Mesenchymal stem cell (in vitro differentiated cells and primary cell): ENCODE measurements around the gene ZNF44. TPM values are rescaled to one million over a fixed set of nuclear protein-coding genes. Genes with fewer than 3 reads are reported as not detected.

Experiments used
- DNase-seq: peaks from one replicate; pipeline ENCODE4 v3.0.0-alpha.2; 2013
- H2AFZ ChIP-seq: one replicate; pipeline ENCODE4 v1.6.1; 2013; ENCODE audit warnings: low read depth, mild to moderate bottlenecking, control low read depth, inconsistent platforms, low read length, moderate library complexity
- H2AK5ac ChIP-seq: 2 replicates; pipeline ENCODE4 v1.6.1; 2013; ENCODE audit warnings: low read length, moderate library complexity, mild to moderate bottlenecking, inconsistent platforms; ENCODE audit not compliant: severe bottlenecking
- H2BK120ac ChIP-seq: one replicate; pipeline ENCODE4 v1.6.1; 2013; ENCODE audit warnings: low read depth, mild to moderate bottlenecking, inconsistent platforms, low read length, moderate library complexity
- H2BK12ac ChIP-seq, 2 experiments: one replicate each; pipeline ENCODE4 v1.6.1; 2013; ENCODE audit warnings: inconsistent platforms in 2 of 2, low read length in 2 of 2, mild to moderate bottlenecking in 2 of 2, moderate library complexity in 2 of 2, control low read depth in 1 of 2
- H2BK15ac ChIP-seq: one replicate; pipeline ENCODE4 v1.6.1; 2013; ENCODE audit warnings: mild to moderate bottlenecking, low read depth, inconsistent platforms; ENCODE audit not compliant: poor library complexity, severe bottlenecking
- H2BK5ac ChIP-seq: 2 replicates; pipeline ENCODE4 v1.6.1; 2013; ENCODE audit warnings: low read depth, mild to moderate bottlenecking, low read length, control low read depth, inconsistent platforms; ENCODE audit not compliant: poor library complexity, severe bottlenecking
- H3K14ac ChIP-seq, 2 experiments: one replicate each; pipeline ENCODE4 v1.6.1; 2013; ENCODE audit warnings: inconsistent platforms in 2 of 2, low read length in 2 of 2, control low read depth in 1 of 2, mild to moderate bottlenecking in 1 of 2, moderate library complexity in 1 of 2
- H3K18ac ChIP-seq, 2 experiments: one replicate each; pipeline ENCODE4 v1.6.1; 2013; ENCODE audit warnings: inconsistent platforms in 2 of 2, low read length in 2 of 2, control low read depth in 1 of 2, low read depth in 1 of 2, mild to moderate bottlenecking in 1 of 2
- H3K23ac ChIP-seq, 2 experiments: one replicate each; pipeline ENCODE4 v1.6.1; 2013; ENCODE audit warnings: inconsistent platforms in 2 of 2, low read length in 2 of 2, mild to moderate bottlenecking in 2 of 2, moderate library complexity in 2 of 2, control low read depth in 1 of 2
- H3K27ac ChIP-seq: 2 replicates; pipeline ENCODE4 v1.5.1; 2013; ENCODE audit warnings: mild to moderate bottlenecking, moderate library complexity, low read length, control low read depth, inconsistent platforms; ENCODE audit not compliant: poor library complexity, severe bottlenecking
- H3K27me3 ChIP-seq, 2 experiments: 2 replicates each; pipeline versions ENCODE4 v1.6.1 to v1.7.0; 2013; ENCODE audit warnings: low read length in 2 of 2, mild to moderate bottlenecking in 2 of 2, moderate library complexity in 2 of 2, control low read depth in 1 of 2, inconsistent platforms in 1 of 2; ENCODE audit not compliant: control insufficient read depth in 1 of 2, insufficient read depth in 1 of 2
- H3K36me3 ChIP-seq, 2 experiments: 2 replicates each; pipeline versions ENCODE4 v1.6.1 to v1.7.0; 2013; ENCODE audit warnings: low read length in 2 of 2, control low read depth in 1 of 2, inconsistent platforms in 1 of 2, low read depth in 1 of 2, mild to moderate bottlenecking in 1 of 2; ENCODE audit not compliant: insufficient read depth in 2 of 2, control insufficient read depth in 1 of 2
- H3K4ac ChIP-seq, 2 experiments: one replicate each; pipeline ENCODE4 v1.6.1; 2013; ENCODE audit warnings: inconsistent platforms in 2 of 2, low read length in 2 of 2, mild to moderate bottlenecking in 2 of 2, moderate library complexity in 2 of 2, control low read depth in 1 of 2, low read depth in 1 of 2
- H3K4me1 ChIP-seq: 2 replicates; pipeline ENCODE4 v1.6.1; 2013; ENCODE audit warnings: low read depth, low read length, control low read depth; ENCODE audit not compliant: control insufficient read depth, insufficient read depth
- H3K4me2 ChIP-seq: 2 replicates; pipeline ENCODE4 v1.6.1; 2013; ENCODE audit warnings: low read length, mild to moderate bottlenecking, inconsistent platforms; ENCODE audit not compliant: poor library complexity, severe bottlenecking
- H3K4me3 ChIP-seq, 2 experiments: 2 replicates each; pipeline versions ENCODE4 v1.5.1 to v1.7.0; 2013; ENCODE audit warnings: low read length in 2 of 2, mild to moderate bottlenecking in 2 of 2, control low read depth in 1 of 2, low read depth in 1 of 2; ENCODE audit not compliant: insufficient read depth in 1 of 2
- H3K79me1 ChIP-seq: replicated peaks from 2 replicates; pipeline ENCODE4 v1.6.1; 2013; ENCODE audit warnings: mild to moderate bottlenecking, control low read depth, low read length, inconsistent platforms; ENCODE audit not compliant: poor library complexity, severe bottlenecking
- H3K9ac ChIP-seq: 2 replicates; pipeline ENCODE4 v1.7.0; 2013; ENCODE audit warnings: mild to moderate bottlenecking, low read length, moderate library complexity
- H3K9me3 ChIP-seq: 2 replicates; pipeline ENCODE4 v1.7.0; 2013; ENCODE audit warnings: mild to moderate bottlenecking, low read length; ENCODE audit not compliant: control insufficient read depth
- H4K8ac ChIP-seq: one replicate; pipeline ENCODE4 v1.6.1; 2013; ENCODE audit warnings: inconsistent platforms, mild to moderate bottlenecking, low read length, moderate library complexity
- H4K91ac ChIP-seq: one replicate; pipeline ENCODE4 v1.6.1; 2013; ENCODE audit warnings: mild to moderate bottlenecking, low read length, inconsistent platforms
- WGBS: methylation state at CpG from one replicate; pipeline ENCODE4 v1.1.7; 2013; ENCODE audit warnings: mixed read lengths; 5-methylcytosine and 5-hydroxymethylcytosine counted together
- polyA plus RNA-seq, 2 experiments: library from polyadenylated mRNA; stranded (reverse); fragments of 200-250 nt; gene quantifications; one replicate each; pipeline ENCODE4 v1.2.3, GENCODE V29; 2013

Gene ZNF44
- 2.5 TPM for polyA plus RNA-seq (2013, experiment 1 of 2)
- polyA plus RNA-seq (2013, experiment 2 of 2) = 2.5 TPM

GRCh38 chr19:12294249-12295158 is at the start of gene ZNF44:
Gene ZNF44 (minus strand): TSS chr19:12294883. CDS start chr19:12294694, 189 bp downstream.
- no peaks in the 10 kb centered on the region for H3K27me3 ChIP-seq
- H2BK5ac ChIP-seq = peak within 1 kb of the TSS; percentile 74
- H3K4me1 ChIP-seq = peaks cover 5% of the 10 kb centered on the region
- WGBS = 1% methylated on average over 61 of the region's 66 CpGs
- H2BK15ac ChIP-seq = peak within 1 kb of the TSS; percentile 77
- H2BK120ac ChIP-seq = peak within 1 kb of the TSS; percentile 27
- peak within 1 kb of the TSS; percentile 70 to 96 for H3K4me3 ChIP-seq
- H3K18ac ChIP-seq = peak within 1 kb of the TSS; percentile 86 to 97
- peak within 1 kb of the TSS; percentile 84 for H3K4me2 ChIP-seq
- peaks cover 9% of the 10 kb centered on the region for H3K79me1 ChIP-seq
- no peak within 1 kb of the TSS for H2AK5ac ChIP-seq
- H3K23ac ChIP-seq = no peak within 1 kb of the TSS
- H3K9ac ChIP-seq = peak within 1 kb of the TSS; percentile 99
- H3K14ac ChIP-seq = peak within 1 kb of the TSS in 1 of 2 experiments; percentile 19
- H2BK12ac ChIP-seq = no peak within 1 kb of the TSS
- H3K36me3 ChIP-seq = peaks cover 4 to 20% of the 10 kb centered on the region in 2 experiments
- H3K27ac ChIP-seq = peak within 1 kb of the TSS; percentile 91
- no peaks in the 10 kb centered on the region for H3K9me3 ChIP-seq
- peak within 1 kb of the TSS; percentile 100 for H4K8ac ChIP-seq
- H2AFZ ChIP-seq = peak within 1 kb of the TSS; percentile 80
- H4K91ac ChIP-seq = peak within 1 kb of the TSS; percentile 96
- DNase-seq = peak; percentile 93
- H3K4ac ChIP-seq = peak within 1 kb of the TSS; percentile 33 to 86

GRCh38 chr19:12333162-12334159 is 38.8 kb upstream of the ZNF44 start, which contains the start of gene ZNF563:
Gene ZNF563 (minus strand): TSS chr19:12333633. CDS start chr19:12333482, 151 bp downstream.
- H3K27ac ChIP-seq = no peak within 1 kb of the TSS

GRCh38 chr19:12331211-12331941 is 36.7 kb upstream of the ZNF44 start:
- Histone ChIP-seq H2BK5ac (no peak overlapping the region), H3K4me2 (no peak overlapping the region), H3K27ac (no peak overlapping the region), H3K23ac (no peak overlapping the region), H4K91ac (no peak overlapping the region), H2BK15ac (no peak overlapping the region), H2AFZ (no peak overlapping the region), H3K14ac (no peak overlapping the region), H4K8ac (no peak overlapping the region), H3K27me3 (no peaks in the 10 kb centered on the region), H2BK12ac (no peak overlapping the region), H3K4ac (no peak overlapping the region), H2BK120ac (no peak overlapping the region), H3K36me3 (peaks cover 3 to 4% of the 10 kb centered on the region in 2 experiments), H3K4me1 (peaks cover 2% of the 10 kb centered on the region), H2AK5ac (no peak overlapping the region), H3K9ac (peak overlapping the region; percentile 91), H3K4me3 (no peak overlapping the region), H3K79me1 (no peaks in the 10 kb centered on the region), H3K9me3 (peaks cover 15% of the 10 kb centered on the region), H3K18ac (no peak overlapping the region)
- no peak for DNase-seq
- 66% methylated on average over 3 of the region's 4 CpGs for WGBS

More at GRCh38 chr19:12333162-12334159, 38.8 kb upstream of the ZNF44 start, which contains the start of gene ZNF563:
- peak within 1 kb of the TSS in 1 of 2 experiments; percentile 49 for H3K14ac ChIP-seq
- peak within 1 kb of the TSS; percentile 81 for H2BK120ac ChIP-seq
- peak within 1 kb of the TSS; percentile 33 for H4K8ac ChIP-seq
- no peak within 1 kb of the TSS for H2BK5ac ChIP-seq
- DNase-seq = peak; percentile 91
- H3K4me1 ChIP-seq = peaks cover 2% of the 10 kb centered on the region
- WGBS = 3% methylated on average over 52 of the region's 55 CpGs
- no peaks in the 10 kb centered on the region for H3K79me1 ChIP-seq
- peak within 1 kb of the TSS; percentile 78 to 79 for H3K18ac ChIP-seq
- no peak within 1 kb of the TSS for H2AK5ac ChIP-seq
- no peaks in the 10 kb centered on the region for H3K27me3 ChIP-seq
- H3K36me3 ChIP-seq = peaks cover 0 to 4% of the 10 kb centered on the region in 2 experiments
- peak within 1 kb of the TSS in 1 of 2 experiments; percentile 77 for H3K23ac ChIP-seq
- H3K9me3 ChIP-seq = no peaks in the 10 kb centered on the region
- H3K4me2 ChIP-seq = peak within 1 kb of the TSS; percentile 73
- H4K91ac ChIP-seq = no peak within 1 kb of the TSS
- peak within 1 kb of the TSS in 1 of 2 experiments; percentile 20 for H3K4ac ChIP-seq
- H2BK15ac ChIP-seq = no peak within 1 kb of the TSS
- H3K9ac ChIP-seq = peak within 1 kb of the TSS; percentile 91
- no peak within 1 kb of the TSS for H2BK12ac ChIP-seq
- H2AFZ ChIP-seq = peak within 1 kb of the TSS; percentile 87
- peak within 1 kb of the TSS; percentile 61 to 83 for H3K4me3 ChIP-seq
